BJ (cell line): ENCODE measurements around the gene CCDC50. TPM values are rescaled to one million over a fixed set of nuclear protein-coding genes. Genes with fewer than 3 reads are reported as not detected.

Source experiments
- CTCF ChIA-PET: fragments of 350-600 bp; formaldehyde crosslinking; extraction: SDS; loops from one replicate; lab custom pipeline; 2021; ENCODE audit warnings: antibody characterized with exemption, inconsistent platforms; lab: Yijun Ruan, JAX
- POLR2A ChIA-PET: fragments of 300-600 bp; sonication (Branson Sonifier 250); formaldehyde crosslinking; extraction: SDS; loops from one replicate; lab custom pipeline; 2021; ENCODE audit warnings: antibody characterized with exemption; lab: Charles Lee
- DNase-seq: peaks from one replicate; pipeline ENCODE4 v3.0.0-alpha.2; 2011; ENCODE audit warnings: low read depth
- H3K27me3 ChIP-seq: 2 replicates; pipeline ENCODE4 v1.6.0; 2011; ENCODE audit warnings: low read length; ENCODE audit not compliant: control insufficient read depth, insufficient read depth
- H3K36me3 ChIP-seq: 2 replicates; pipeline ENCODE4 v1.5.1; 2011; ENCODE audit warnings: low read length; ENCODE audit not compliant: control insufficient read depth, insufficient read depth
- H3K4me3 ChIP-seq: 2 replicates; pipeline ENCODE4 v1.5.1; 2011; ENCODE audit warnings: low read depth, mild to moderate bottlenecking, control low read depth, low read length
- polyA plus RNA-seq: library from polyadenylated mRNA; depleted of rRNA; stranded (reverse); fragments of >200 nt; gene quantifications from 2 replicates; pipeline ENCODE4 v1.2.3, GENCODE V29; 2011
- TF ChIP-seq, protein P1 (sequence below): IDR thresholded peaks from 2 replicates; pipeline ENCODE4 v1.5.1; 2011; ENCODE audit warnings: low read depth, mild to moderate bottlenecking, control low read depth, inconsistent platforms, low read length, moderate library complexity; ENCODE audit not compliant: insufficient read depth

The CCDC50 gene
- polyA plus RNA-seq, 1 experiment: 43.9 TPM

DNA sequence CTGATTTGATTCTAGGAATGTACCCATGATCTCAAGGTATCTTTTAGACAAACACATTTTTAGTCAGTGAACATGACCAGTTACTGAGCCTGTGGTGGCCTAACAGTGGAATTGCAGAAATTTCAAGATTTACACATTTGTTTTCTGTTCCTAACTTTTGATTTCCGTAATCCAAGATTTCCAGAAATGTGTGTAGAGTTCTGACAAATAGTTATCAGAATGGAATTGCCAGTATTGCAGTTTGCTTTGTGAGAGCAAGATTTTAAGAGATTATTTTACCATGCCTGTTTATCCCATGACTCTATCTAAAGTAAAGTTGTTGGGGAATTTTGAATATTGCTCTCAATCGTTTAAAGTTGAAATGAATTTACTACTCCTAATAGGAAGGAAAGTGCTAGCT, 12.8 kb downstream of the CCDC50 start:
- CTCF ChIA-PET: interaction anchor here (2.5 kb wide), 1 partner anchor 18 kb away, joined by 7 read pairs; no protein-coding TSS in a partner anchor
- Histone ChIP-seq H3K4me3 (no peak overlapping the region), H3K27me3 (no peaks in the 10 kb centered on the region), H3K36me3 (no peaks in the 10 kb centered on the region; the same call in 1 of the 2 replicates)
- POLR2A ChIA-PET: no interaction called here
- no peak for DNase-seq
- TF ChIP-seq, protein P1, sequence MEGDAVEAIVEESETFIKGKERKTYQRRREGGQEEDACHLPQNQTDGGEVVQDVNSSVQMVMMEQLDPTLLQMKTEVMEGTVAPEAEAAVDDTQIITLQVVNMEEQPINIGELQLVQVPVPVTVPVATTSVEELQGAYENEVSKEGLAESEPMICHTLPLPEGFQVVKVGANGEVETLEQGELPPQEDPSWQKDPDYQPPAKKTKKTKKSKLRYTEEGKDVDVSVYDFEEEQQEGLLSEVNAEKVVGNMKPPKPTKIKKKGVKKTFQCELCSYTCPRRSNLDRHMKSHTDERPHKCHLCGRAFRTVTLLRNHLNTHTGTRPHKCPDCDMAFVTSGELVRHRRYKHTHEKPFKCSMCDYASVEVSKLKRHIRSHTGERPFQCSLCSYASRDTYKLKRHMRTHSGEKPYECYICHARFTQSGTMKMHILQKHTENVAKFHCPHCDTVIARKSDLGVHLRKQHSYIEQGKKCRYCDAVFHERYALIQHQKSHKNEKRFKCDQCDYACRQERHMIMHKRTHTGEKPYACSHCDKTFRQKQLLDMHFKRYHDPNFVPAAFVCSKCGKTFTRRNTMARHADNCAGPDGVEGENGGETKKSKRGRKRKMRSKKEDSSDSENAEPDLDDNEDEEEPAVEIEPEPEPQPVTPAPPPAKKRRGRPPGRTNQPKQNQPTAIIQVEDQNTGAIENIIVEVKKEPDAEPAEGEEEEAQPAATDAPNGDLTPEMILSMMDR: no peak

GRCh38 chr3:191342411-191342810, 13.2 kb downstream of the CCDC50 start:
- TF ChIP-seq, protein P1: no peak
- POLR2A ChIA-PET: no interaction called here
- CTCF ChIA-PET: interaction anchor here (2.5 kb wide), 1 partner anchor 18 kb away, joined by 7 read pairs; no protein-coding TSS in a partner anchor
- no peak overlapping the region for H3K4me3 ChIP-seq
- DNase-seq: no peak
- no peaks in the 10 kb centered on the region for H3K27me3 ChIP-seq
- H3K36me3 ChIP-seq: no peaks in the 10 kb centered on the region; the same call in 1 of the 2 replicates

GRCh38 chr3:191343115-191343514, 13.9 kb downstream of the CCDC50 start:
- DNase-seq: no peak
- H3K27me3 ChIP-seq: no peaks in the 10 kb centered on the region
- POLR2A ChIA-PET: no interaction called here
- CTCF ChIA-PET: no interaction called here
- H3K36me3 ChIP-seq: no peaks in the 10 kb centered on the region; the same call in 1 of the 2 replicates
- no peak overlapping the region for H3K4me3 ChIP-seq
- TF ChIP-seq, protein P1: no peak

DNA sequence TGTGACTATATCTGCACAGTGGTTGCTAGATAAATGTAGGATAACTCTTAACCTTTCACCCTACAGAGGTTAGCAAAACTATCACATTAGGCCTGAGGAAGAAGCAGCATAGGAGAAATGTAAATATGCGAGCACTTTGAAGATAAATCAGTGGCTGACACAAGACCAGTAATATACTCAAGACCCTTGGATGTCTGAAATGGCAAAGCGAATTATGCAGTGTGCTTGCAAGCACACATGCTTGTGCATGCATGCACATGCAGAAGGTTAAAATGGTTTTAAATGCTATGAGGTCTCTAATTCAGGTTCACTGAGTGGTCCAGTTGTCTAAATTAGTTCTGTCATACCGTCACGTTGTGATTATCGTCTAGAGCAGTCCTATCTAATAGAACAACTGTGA, 14.7 kb downstream of the CCDC50 start:
- POLR2A ChIA-PET: no interaction called here
- Histone ChIP-seq H3K36me3 (no peaks in the 10 kb centered on the region; the same call in 1 of the 2 replicates), H3K27me3 (no peaks in the 10 kb centered on the region), H3K4me3 (no peak overlapping the region)
- CTCF ChIA-PET: no interaction called here
- TF ChIP-seq, protein P1: no peak
- DNase-seq: no peak

DNA sequence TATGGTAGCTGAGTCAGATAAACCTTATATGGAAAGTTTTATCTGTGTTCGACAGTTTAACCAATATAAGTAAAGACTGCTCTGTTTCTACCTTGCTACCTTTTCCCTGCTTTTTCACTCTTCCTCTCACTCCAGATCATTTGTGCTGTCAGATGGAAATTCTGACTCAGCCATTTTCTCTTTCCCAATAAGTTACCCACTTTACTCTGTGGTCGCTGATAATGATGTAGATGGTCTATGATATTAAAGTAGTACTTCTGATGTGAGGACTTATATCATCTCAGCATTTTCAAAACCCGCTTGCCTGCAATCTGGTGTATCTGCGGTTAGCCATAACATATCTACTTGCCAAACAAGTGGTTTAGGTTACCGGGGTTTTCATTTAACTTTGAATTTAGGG, 16.1 kb downstream of the CCDC50 start:
- ChIA-PET CTCF (interaction anchor here (1.0 kb wide), 1 partner anchor 11 kb away, joined by 3 read pairs; no protein-coding TSS in a partner anchor), POLR2A (no interaction called here)
- H3K27me3 ChIP-seq: no peaks in the 10 kb centered on the region
- TF ChIP-seq, protein P1: no peak
- H3K4me3 ChIP-seq: no peak overlapping the region
- DNase-seq: no peak
- no peaks in the 10 kb centered on the region; the same call in 1 of the 2 replicates for H3K36me3 ChIP-seq
